A673 (cell line): ENCODE results near the gene B3GAT3. TPM values are rescaled to one million over a fixed set of nuclear protein-coding genes. Genes with fewer than 3 reads are reported as not detected.
A peak's percentile ranks its signal among the peaks of the same experiment; 100 is the strongest.
"Not testable (repeated sequence)": the region's sequence is repeated elsewhere in the genome, so short reads cannot be mapped to it uniquely, and the experiment has no call there.

Source experiments
- BruUV-seq: library from RNA; stranded (reverse); fragments of 400-500 nt; replicated peaks from 2 replicates; lab custom pipeline; 2021; lab: Mats Ljungman, UMichigan
- CTCF ChIA-PET: fragments of 300-600 bp; sonication (Branson Sonifier 250); formaldehyde crosslinking; loops from one replicate; lab custom pipeline; 2022; ENCODE audit warnings: antibody characterized with exemption; lab: Charles Lee
- POLR2A ChIA-PET: fragments of 300-600 bp; sonication (Branson Sonifier 250); formaldehyde crosslinking; loops from one replicate; lab custom pipeline; 2022; ENCODE audit warnings: antibody characterized with exemption; ENCODE audit not compliant: low non-redundant PET; lab: Charles Lee
- DNase-seq: peaks from one replicate; pipeline ENCODE4 v3.0.0-alpha.2; 2015; ENCODE audit warnings: low spot score
- H3K27ac ChIP-seq: fragments of 200-600 bp; sonication (generic); 2 replicates; pipeline ENCODE4 v1.5.1; 2016; ENCODE audit warnings: mixed run types, low read depth, mild to moderate bottlenecking, mixed read lengths, antibody characterized with exemption, low read length; ENCODE audit not compliant: poor library complexity, severe bottlenecking
- H3K27me3 ChIP-seq: fragments of 200-600 bp; sonication (generic); replicated peaks from 2 replicates; pipeline ENCODE4 v1.6.1; 2017; ENCODE audit warnings: mixed run types, low read depth, mild to moderate bottlenecking, mixed read lengths, antibody characterized with exemption, low read length; ENCODE audit not compliant: insufficient read depth, poor library complexity
- H3K36me3 ChIP-seq: fragments of 200-600 bp; sonication (generic); 2 replicates; pipeline ENCODE4 v1.6.1; 2016; ENCODE audit warnings: mixed run types, mild to moderate bottlenecking, mixed read lengths, antibody characterized with exemption, low read length; ENCODE audit not compliant: insufficient read depth, poor library complexity, severe bottlenecking
- H3K4me1 ChIP-seq: fragments of 200-600 bp; sonication (generic); 2 replicates; pipeline ENCODE4 v1.6.1; 2017; ENCODE audit warnings: mixed run types, mild to moderate bottlenecking, mixed read lengths, antibody characterized with exemption, low read length; ENCODE audit not compliant: insufficient read depth, poor library complexity, severe bottlenecking
- H3K4me3 ChIP-seq: fragments of 200-600 bp; sonication (generic); 2 replicates; pipeline ENCODE4 v1.5.1; 2016; ENCODE audit warnings: low read depth, mixed run types, mild to moderate bottlenecking, mixed read lengths, low read length; ENCODE audit not compliant: poor library complexity, severe bottlenecking
- H3K9me3 ChIP-seq: fragments of 200-600 bp; sonication (generic); 2 replicates; pipeline ENCODE4 v1.6.1; 2016; ENCODE audit warnings: mixed run types, low read depth, mild to moderate bottlenecking, mixed read lengths, antibody characterized with exemption, low read length; ENCODE audit not compliant: poor library complexity, severe bottlenecking
- CTCF ChIP-seq: fragments of 300-800, 200-600 bp; sonication (generic); conservative IDR thresholded peaks from 2 replicates; pipeline ENCODE4 v1.5.1; 2017; ENCODE audit warnings: low read depth, mild to moderate bottlenecking, antibody characterized with exemption, low read length, moderate library complexity, mixed read lengths
- EZH2 ChIP-seq: fragments of 200-600 bp; sonication (generic); IDR thresholded peaks from 2 replicates; pipeline ENCODE4 v1.6.1; 2017; ENCODE audit warnings: borderline replicate concordance, low read depth, mild to moderate bottlenecking, mixed read lengths, antibody characterized with exemption, low read length; ENCODE audit not compliant: poor library complexity, severe bottlenecking
- intact Hi-C: fragments of 100-400 bp; cut with micrococcal nuclease; formaldehyde crosslinking; loops from one replicate; pipeline ENCODE4 v1.10.0; 2022; ENCODE audit not compliant: unreplicated experiment
- total RNA-seq: library from RNA; stranded (reverse); gene quantifications from 2 replicates; pipeline ENCODE4 v1.2.3, GENCODE V29; 2021

Gene B3GAT3
- total RNA-seq, 1 experiment from 2014 or later: 64.7 TPM

- H3K36me3 ChIP-seq: peaks cover 64% of the 10 kb centered on the region
- TF ChIP-seq EZH2 (no peak), CTCF (no peak)
- ChIA-PET CTCF (interaction anchor here (0.6 to 1.0 kb wide), 2 partner anchors 46 to 148 kb away, joined by 3 to 4 read pairs; no protein-coding TSS in a partner anchor), POLR2A (no interaction called here)
- H3K9me3 ChIP-seq: no peaks in the 10 kb centered on the region
- peak overlapping the region; percentile 83 for H3K27ac ChIP-seq
- peaks cover 31% of the 10 kb centered on the region for H3K4me1 ChIP-seq
- no TSS peak for BruUV-seq
- peak overlapping the region; percentile 65 for H3K4me3 ChIP-seq
- no peaks in the 10 kb centered on the region for H3K27me3 ChIP-seq
- intact Hi-C loops: no loop called here
- DNase-seq: no peak
These were observed 49.4 kb downstream of the B3GAT3 start for GRCh38 chr11:62572431-62572830.

- POLR2A ChIA-PET: interaction anchor here (0.6 to 1.0 kb wide), 3 partner anchors 11 to 261 kb away, joined by 3 to 4 read pairs (median 3); partner anchors contain the start of genes C11orf98 and CSKMT
- DNase-seq, intact Hi-C loops, BruUV-seq, H3K27me3 ChIP-seq, CTCF ChIA-PET, H3K9me3 ChIP-seq: not testable (repeated sequence)
- Histone ChIP-seq H3K4me3 (peak overlapping the region; percentile 65), H3K27ac (peak overlapping the region; percentile 83), H3K4me1 (peaks cover 31% of the 10 kb centered on the region), H3K36me3 (peaks cover 71% of the 10 kb centered on the region)
These were observed 50.3 kb downstream of the B3GAT3 start for GRCh38 chr11:62571493-62571892.

GRCh38 chr11:62570903-62571302, 50.9 kb downstream of the B3GAT3 start:
- BruUV-seq, H3K4me3 ChIP-seq, CTCF ChIA-PET, DNase-seq, H3K9me3 ChIP-seq, H3K27me3 ChIP-seq, intact Hi-C loops: not testable (repeated sequence)
- H3K36me3 ChIP-seq: peaks cover 71% of the 10 kb centered on the region
- POLR2A ChIA-PET: interaction anchor here (0.7 to 1.0 kb wide), 2 partner anchors 11 to 94 kb away, joined by 3 to 4 read pairs; partner anchors contain the start of genes C11orf98 and CSKMT
- H3K27ac ChIP-seq: peak overlapping the region; percentile 83
- peaks cover 35% of the 10 kb centered on the region for H3K4me1 ChIP-seq

- H3K9me3 ChIP-seq: no peaks in the 10 kb centered on the region
- intact Hi-C loops: no loop called here
- no TSS peak for BruUV-seq
- DNase-seq: no peak
- ChIA-PET CTCF (no interaction called here), POLR2A (no interaction called here)
- H3K4me1 ChIP-seq: peaks cover 29% of the 10 kb centered on the region
- no peak overlapping the region for H3K4me3 ChIP-seq
- H3K36me3 ChIP-seq: peaks cover 83% of the 10 kb centered on the region
- H3K27me3 ChIP-seq: no peaks in the 10 kb centered on the region
- H3K27ac ChIP-seq: no peak overlapping the region
- no peak for TF ChIP-seq CTCF
- TF ChIP-seq EZH2: no peak
These were observed 52.2 kb downstream of the B3GAT3 start for GRCh38 chr11:62569611-62570010.
